Body of pancreas (tissue), 4 donors: ENCODE data around the gene WNK4. TPM values are rescaled to one million over a fixed set of nuclear protein-coding genes. Genes with fewer than 3 reads are reported as not detected.

Source experiments
- ATAC-seq: fragments of 150-250 bp; one replicate; pipeline ENCODE4 v1.9.1; 2016
- DNase-seq, 4 donors: peaks; one replicate each; pipeline ENCODE4 v3.0.0-alpha.2; 2019
- H3K27ac ChIP-seq, 4 donors: fragments of 200-600 bp; sonication (generic); 1 replicate in 3 of 4; 2 replicates in 1 of 4; pipeline versions ENCODE4 v1.5.1 to v1.6.1; 2016 to 2019; ENCODE audit warnings: mild to moderate bottlenecking in 1 of 4, mixed read lengths in 1 of 4, moderate library complexity in 1 of 4
- H3K27me3 ChIP-seq, 2 donors: fragments of 200-600 bp; sonication (generic); one replicate each; pipeline ENCODE4 v1.6.0; 2016; ENCODE audit warnings: mild to moderate bottlenecking in 1 of 2
- H3K36me3 ChIP-seq, 2 donors: fragments of 200-600 bp; sonication (generic); replicated peaks in 1 of 2; 2 replicates each; pipeline ENCODE4 v1.5.1; 2016; ENCODE audit warnings: low read depth in 2 of 2; ENCODE audit not compliant: insufficient read depth in 1 of 2
- H3K4me1 ChIP-seq: fragments of 200-600 bp; sonication (generic); one replicate; pipeline ENCODE4 v1.6.0; 2016
- H3K4me3 ChIP-seq, 2 donors: fragments of 200-600 bp; sonication (generic); 1 replicate in 1 of 2; 2 replicates in 1 of 2; pipeline ENCODE4 v1.5.1; 2016 to 2019
- H3K9me3 ChIP-seq, 3 donors: fragments of 200-600 bp; sonication (generic); 1 replicate in 2 of 3; 2 replicates in 1 of 3; pipeline ENCODE4 v1.5.1; 2016
- POLR2A ChIP-seq, 3 donors: fragments of 450-650 bp; IDR thresholded peaks; one replicate each; pipeline ENCODE4 v1.6.1; 2016; ENCODE audit warnings: antibody characterized with exemption in 3 of 3, mild to moderate bottlenecking in 2 of 3
- WGBS, 2 donors: methylation state at CpG; one replicate each; pipeline ENCODE4 v1.1.5; 2017; 5-methylcytosine and 5-hydroxymethylcytosine counted together
- intact Hi-C: fragments of 100-400 bp; cut with DNase I; formaldehyde crosslinking; loops from one replicate; pipeline ENCODE4 v1.15.1; 2023
- total RNA-seq, 2 donors: library from RNA; depleted of rRNA; stranded (reverse); fragments of >200 nt; gene quantifications; one replicate each; pipeline ENCODE4 v1.1.0, GENCODE V29; 2016
- TF ChIP-seq, protein P1 (sequence below), 7 experiments: fragments of 450-650 bp in 4 of 7; fragments of 200-600 bp in 3 of 7; sonication (generic) in 3 of 7; IDR thresholded peaks; one replicate each; pipeline ENCODE4 v1.5.1; 2016 to 2019; ENCODE audit warnings: antibody characterized with exemption in 7 of 7

The WNK4 gene
- total RNA-seq, 2 donors from 2014 or later, result 0.26 TPM; not detected in 1

DNA sequence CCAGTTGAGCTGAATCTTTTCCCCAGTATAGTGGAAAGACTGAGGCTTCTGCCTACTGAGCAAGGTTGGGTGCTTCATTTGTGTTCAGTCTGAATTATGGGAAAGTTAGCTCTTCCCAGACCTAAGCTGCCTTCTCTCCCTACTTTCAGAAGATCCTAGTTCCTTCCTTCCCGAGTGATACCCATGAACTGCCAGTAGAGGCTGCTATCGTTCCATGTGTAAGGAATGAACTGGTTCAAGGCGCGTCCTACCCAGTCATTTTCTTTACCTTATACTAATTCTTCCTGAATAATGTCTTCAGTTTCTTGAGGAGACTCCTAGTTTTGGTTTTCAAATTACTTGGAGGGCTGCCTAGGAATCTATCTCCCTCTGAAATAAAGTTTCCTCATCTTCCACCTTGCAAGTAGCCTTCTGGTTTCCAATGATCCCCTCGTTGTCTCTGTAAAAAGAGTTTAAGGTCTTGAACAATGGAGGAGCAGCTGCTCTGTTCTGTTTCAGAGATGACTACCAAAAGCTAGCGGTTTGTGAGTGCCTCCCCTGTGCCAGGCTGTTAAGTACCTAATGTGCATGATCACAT, 63.0 kb downstream of the WNK4 start:
- DNase-seq (peak; percentile 47 to 64 (median 58)), ATAC-seq (peak; percentile 83)
- TF ChIP-seq, protein P1, sequence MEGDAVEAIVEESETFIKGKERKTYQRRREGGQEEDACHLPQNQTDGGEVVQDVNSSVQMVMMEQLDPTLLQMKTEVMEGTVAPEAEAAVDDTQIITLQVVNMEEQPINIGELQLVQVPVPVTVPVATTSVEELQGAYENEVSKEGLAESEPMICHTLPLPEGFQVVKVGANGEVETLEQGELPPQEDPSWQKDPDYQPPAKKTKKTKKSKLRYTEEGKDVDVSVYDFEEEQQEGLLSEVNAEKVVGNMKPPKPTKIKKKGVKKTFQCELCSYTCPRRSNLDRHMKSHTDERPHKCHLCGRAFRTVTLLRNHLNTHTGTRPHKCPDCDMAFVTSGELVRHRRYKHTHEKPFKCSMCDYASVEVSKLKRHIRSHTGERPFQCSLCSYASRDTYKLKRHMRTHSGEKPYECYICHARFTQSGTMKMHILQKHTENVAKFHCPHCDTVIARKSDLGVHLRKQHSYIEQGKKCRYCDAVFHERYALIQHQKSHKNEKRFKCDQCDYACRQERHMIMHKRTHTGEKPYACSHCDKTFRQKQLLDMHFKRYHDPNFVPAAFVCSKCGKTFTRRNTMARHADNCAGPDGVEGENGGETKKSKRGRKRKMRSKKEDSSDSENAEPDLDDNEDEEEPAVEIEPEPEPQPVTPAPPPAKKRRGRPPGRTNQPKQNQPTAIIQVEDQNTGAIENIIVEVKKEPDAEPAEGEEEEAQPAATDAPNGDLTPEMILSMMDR (IDR thresholded peaks at IDR 0.05), result peak; percentile 66 to 98 (median 95)
- TF ChIP-seq POLR2A (IDR thresholded peaks at IDR 0.05), result no peak
- Histone ChIP-seq H3K4me1 (peaks cover 4% of the 10 kb centered on the region), H3K9me3 (no peaks in the 10 kb centered on the region), H3K27ac (no peak overlapping the region), H3K36me3 (peaks cover 21 to 43% of the 10 kb centered on the region in 2 donors), H3K27me3 (no peaks in the 10 kb centered on the region), H3K4me3 (no peak overlapping the region)
- 30 to 38% methylated on average over 6 of the region's 6 CpGs for WGBS, 2 donors
- intact Hi-C loops, result no loop called here

DNA sequence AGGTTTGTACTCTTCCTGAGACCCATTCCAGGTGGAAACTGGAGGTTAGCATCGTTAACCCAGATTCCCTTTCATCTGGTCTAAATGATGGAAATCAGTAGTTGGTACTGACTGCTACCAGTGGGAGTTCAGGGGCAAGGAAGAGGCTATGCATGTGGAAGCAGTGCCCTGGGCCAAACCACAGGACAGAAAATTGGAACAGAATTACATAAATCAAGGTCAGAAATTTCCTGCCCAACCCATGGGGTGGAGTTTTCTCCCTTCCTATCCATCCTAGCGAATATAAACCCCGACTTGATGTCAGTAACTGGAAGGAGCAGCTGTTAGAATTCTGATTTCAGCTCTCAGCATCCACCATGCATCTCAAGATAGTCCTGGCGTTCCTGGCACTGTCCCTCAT, 63.9 kb downstream of the WNK4 start, which contains the start of gene AOC2:
TSS of gene AOC2 (plus strand) at position 310 of the 400 bp plus-strand sequence. CDS start at position 357, 47 bp downstream.
- WGBS, 2 donors, result 68 to 71% methylated on average over 4 of the region's 4 CpGs
- no peak within 1 kb of the TSS for H3K4me3 ChIP-seq
- no peak for DNase-seq

DNA sequence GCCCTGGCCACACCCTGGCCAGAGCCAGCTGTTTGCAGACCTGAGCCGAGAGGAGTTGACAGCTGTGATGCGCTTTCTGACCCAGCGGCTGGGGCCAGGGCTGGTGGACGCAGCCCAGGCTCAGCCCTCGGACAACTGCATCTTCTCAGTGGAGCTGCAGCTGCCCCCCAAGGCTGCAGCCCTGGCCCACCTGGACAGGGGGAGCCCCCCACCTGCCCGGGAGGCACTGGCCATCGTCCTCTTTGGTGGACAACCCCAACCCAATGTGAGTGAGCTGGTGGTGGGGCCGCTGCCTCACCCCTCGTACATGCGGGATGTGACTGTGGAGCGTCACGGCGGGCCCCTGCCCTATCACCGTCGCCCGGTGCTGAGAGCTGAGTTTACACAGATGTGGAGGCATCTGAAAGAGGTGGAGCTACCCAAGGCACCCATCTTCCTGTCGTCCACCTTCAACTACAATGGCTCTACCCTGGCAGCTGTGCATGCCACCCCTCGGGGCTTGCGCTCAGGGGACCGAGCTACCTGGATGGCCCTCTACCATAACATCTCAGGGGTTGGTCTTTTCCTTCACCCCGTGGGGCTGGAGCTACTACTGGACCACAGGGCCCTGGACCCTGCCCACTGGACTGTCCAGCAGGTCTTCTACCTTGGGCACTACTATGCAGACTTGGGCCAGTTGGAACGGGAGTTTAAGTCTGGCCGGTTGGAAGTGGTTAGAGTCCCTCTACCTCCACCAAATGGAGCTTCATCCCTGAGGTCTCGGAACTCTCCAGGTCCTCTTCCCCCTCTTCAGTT, 64.5 kb downstream of the WNK4 start:
- Histone ChIP-seq H3K27ac (no peak overlapping the region), H3K4me1 (peaks cover 12% of the 10 kb centered on the region), H3K9me3 (no peaks in the 10 kb centered on the region), H3K36me3 (peaks cover 14 to 29% of the 10 kb centered on the region in 2 donors), H3K27me3 (no peaks in the 10 kb centered on the region), H3K4me3 (no peak overlapping the region)
- no peak for DNase-seq
- ATAC-seq, result no peak
- intact Hi-C loops, result loop anchor here (5.0 kb wide), 1 partner anchor 87 kb away; no protein-coding TSS in a partner anchor
- TF ChIP-seq, protein P1 (IDR thresholded peaks at IDR 0.05), result no peak
- WGBS, 2 donors, result 84 to 97% methylated on average over 5 to 23 of the region's 24 CpGs

More for the DNA sequence above, 63.9 kb downstream of the WNK4 start, which contains the start of gene AOC2:
- intact Hi-C loops, result no loop called here
- no peak for TF ChIP-seq POLR2A (IDR thresholded peaks at IDR 0.05)
- TF ChIP-seq, protein P1 (IDR thresholded peaks at IDR 0.05), result no peak
- ATAC-seq, result no peak
- peaks cover 15 to 35% of the 10 kb centered on the region in 2 donors for H3K36me3 ChIP-seq
- no peaks in the 10 kb centered on the region for H3K27me3 ChIP-seq
- no peak within 1 kb of the TSS for H3K27ac ChIP-seq
- H3K4me1 ChIP-seq, result peaks cover 5% of the 10 kb centered on the region
- no peaks in the 10 kb centered on the region for H3K9me3 ChIP-seq

DNA sequence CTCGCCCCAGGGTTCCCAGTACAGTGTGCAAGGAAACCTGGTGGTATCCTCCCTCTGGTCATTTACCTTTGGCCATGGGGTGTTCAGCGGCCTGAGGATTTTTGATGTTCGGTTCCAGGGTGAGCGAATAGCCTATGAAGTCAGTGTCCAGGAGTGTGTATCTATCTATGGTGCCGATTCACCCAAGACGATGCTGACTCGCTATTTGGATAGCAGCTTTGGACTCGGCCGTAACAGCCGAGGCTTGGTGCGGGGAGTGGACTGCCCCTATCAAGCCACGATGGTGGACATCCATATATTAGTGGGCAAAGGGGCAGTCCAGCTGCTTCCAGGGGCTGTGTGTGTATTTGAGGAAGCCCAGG, 65.1 kb downstream of the WNK4 start:
- intact Hi-C loops, result loop anchor here (5.0 kb wide), 1 partner anchor 87 kb away; no protein-coding TSS in a partner anchor
- Histone ChIP-seq H3K4me1 (peaks cover 14% of the 10 kb centered on the region), H3K27me3 (no peaks in the 10 kb centered on the region), H3K4me3 (no peak overlapping the region), H3K36me3 (peaks cover 14 to 24% of the 10 kb centered on the region in 2 donors), H3K9me3 (no peaks in the 10 kb centered on the region), H3K27ac (no peak overlapping the region)
- DNase-seq (no peak), ATAC-seq (no peak)
- TF ChIP-seq, protein P1 (IDR thresholded peaks at IDR 0.05), result no peak
- TF ChIP-seq POLR2A (IDR thresholded peaks at IDR 0.05), result no peak
- 90 to 93% methylated on average over 10 to 12 of the region's 12 CpGs for WGBS, 2 donors
